ENCODE results near the gene IP6K3. TPM values are rescaled to one million over a fixed set of nuclear protein-coding genes. Genes with fewer than 3 reads are reported as not detected.

The IP6K3 gene
- total RNA-seq, 1 donor from 2014 or later: 2.9 TPM

- Mint-ChIP-seq H3K27me3 (ENCODE audit: insufficient read depth, low read depth) (peaks cover 14% of the 10 kb centered on the region), H3K36me3 (no peaks in the 10 kb centered on the region), H3K4me1 (no peaks in the 10 kb centered on the region), H3K4me3 (no peak overlapping the region), H3K9me3 (no peaks in the 10 kb centered on the region), H3K27ac (no peak overlapping the region)
- Histone ChIP-seq H3K79me2 (ENCODE audit: low read depth) (no peaks in the 10 kb centered on the region), H4K20me1 (ENCODE audit: low read depth) (no peaks in the 10 kb centered on the region), H3K4me2 (no peak overlapping the region), H2AFZ (replicated peaks) (no peak overlapping the region), H3K27me3 (no peaks in the 10 kb centered on the region), H3K4me1 (no peaks in the 10 kb centered on the region), H3K36me3 (no peaks in the 10 kb centered on the region), H3K9ac (no peak overlapping the region), H3K4me3 (no peak overlapping the region), H3F3A (ENCODE audit: low read depth) (no peaks in the 10 kb centered on the region), H3K9me3 (ENCODE audit: low read depth) (no peaks in the 10 kb centered on the region), H3K27ac (no peak overlapping the region)
- TF ChIP-seq EZH2phosphoT487 (IDR thresholded peaks at IDR 0.05) (no peak), EZH2 (IDR thresholded peaks at IDR 0.05) (no peak)
- TF ChIP-seq, protein P1, sequence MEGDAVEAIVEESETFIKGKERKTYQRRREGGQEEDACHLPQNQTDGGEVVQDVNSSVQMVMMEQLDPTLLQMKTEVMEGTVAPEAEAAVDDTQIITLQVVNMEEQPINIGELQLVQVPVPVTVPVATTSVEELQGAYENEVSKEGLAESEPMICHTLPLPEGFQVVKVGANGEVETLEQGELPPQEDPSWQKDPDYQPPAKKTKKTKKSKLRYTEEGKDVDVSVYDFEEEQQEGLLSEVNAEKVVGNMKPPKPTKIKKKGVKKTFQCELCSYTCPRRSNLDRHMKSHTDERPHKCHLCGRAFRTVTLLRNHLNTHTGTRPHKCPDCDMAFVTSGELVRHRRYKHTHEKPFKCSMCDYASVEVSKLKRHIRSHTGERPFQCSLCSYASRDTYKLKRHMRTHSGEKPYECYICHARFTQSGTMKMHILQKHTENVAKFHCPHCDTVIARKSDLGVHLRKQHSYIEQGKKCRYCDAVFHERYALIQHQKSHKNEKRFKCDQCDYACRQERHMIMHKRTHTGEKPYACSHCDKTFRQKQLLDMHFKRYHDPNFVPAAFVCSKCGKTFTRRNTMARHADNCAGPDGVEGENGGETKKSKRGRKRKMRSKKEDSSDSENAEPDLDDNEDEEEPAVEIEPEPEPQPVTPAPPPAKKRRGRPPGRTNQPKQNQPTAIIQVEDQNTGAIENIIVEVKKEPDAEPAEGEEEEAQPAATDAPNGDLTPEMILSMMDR (IDR thresholded peaks at IDR 0.05): no peak
- DNase-seq (ENCODE audit: low spot score): no peak
These were observed 66.9 kb downstream of the IP6K3 start for GRCh38 chr6:33679761-33680160.

- no peak overlapping the region for H3K4me2 ChIP-seq
- H3K79me2 ChIP-seq (ENCODE audit: low read depth): no peaks in the 10 kb centered on the region
- Mint-ChIP-seq H3K36me3 (no peaks in the 10 kb centered on the region), H3K9me3 (no peaks in the 10 kb centered on the region), H3K27me3 (ENCODE audit: insufficient read depth, low read depth) (peaks cover 15% of the 10 kb centered on the region), H3K4me3 (no peak overlapping the region), H3K4me1 (peaks cover 5% of the 10 kb centered on the region), H3K27ac (peak overlapping the region; percentile 25)
- no peak overlapping the region for H3K9ac ChIP-seq
- no peak overlapping the region for H2AFZ ChIP-seq (replicated peaks)
- H3K4me3 ChIP-seq: no peak overlapping the region
- no peaks in the 10 kb centered on the region for H3K9me3 ChIP-seq (ENCODE audit: low read depth)
- H3K27me3 ChIP-seq: no peaks in the 10 kb centered on the region
- TF ChIP-seq EZH2phosphoT487 (IDR thresholded peaks at IDR 0.05): no peak
- TF ChIP-seq, protein P1 (IDR thresholded peaks at IDR 0.05): no peak
- no peak for TF ChIP-seq EZH2 (IDR thresholded peaks at IDR 0.05)
- H3K36me3 ChIP-seq: no peaks in the 10 kb centered on the region
- H3K27ac ChIP-seq: no peak overlapping the region
- DNase-seq (ENCODE audit: low spot score): no peak
- H3F3A ChIP-seq (ENCODE audit: low read depth): peaks cover 3% of the 10 kb centered on the region
- H3K4me1 ChIP-seq: peaks cover 6% of the 10 kb centered on the region
- no peaks in the 10 kb centered on the region for H4K20me1 ChIP-seq (ENCODE audit: low read depth)
These were observed 67.7 kb downstream of the IP6K3 start for GRCh38 chr6:33678932-33679490.

GRCh38 chr6:33678233-33678931, 68.3 kb downstream of the IP6K3 start:
- Mint-ChIP-seq H3K27me3 (ENCODE audit: insufficient read depth, low read depth) (peaks cover 15% of the 10 kb centered on the region), H3K36me3 (no peaks in the 10 kb centered on the region), H3K4me3 (no peak overlapping the region), H3K9me3 (no peaks in the 10 kb centered on the region), H3K4me1 (peaks cover 11% of the 10 kb centered on the region), H3K27ac (peak overlapping the region; percentile 11)
- Histone ChIP-seq H3F3A (ENCODE audit: low read depth) (peaks cover 7% of the 10 kb centered on the region), H3K9me3 (ENCODE audit: low read depth) (no peaks in the 10 kb centered on the region), H3K4me3 (no peak overlapping the region), H3K4me2 (no peak overlapping the region), H2AFZ (replicated peaks) (no peak overlapping the region), H3K27me3 (no peaks in the 10 kb centered on the region), H3K4me1 (peaks cover 12% of the 10 kb centered on the region), H3K36me3 (no peaks in the 10 kb centered on the region), H4K20me1 (ENCODE audit: low read depth) (no peaks in the 10 kb centered on the region), H3K9ac (no peak overlapping the region), H3K27ac (no peak overlapping the region), H3K79me2 (ENCODE audit: low read depth) (no peaks in the 10 kb centered on the region)
- DNase-seq (ENCODE audit: low spot score): no peak
- TF ChIP-seq EZH2 (IDR thresholded peaks at IDR 0.05): no peak

DNA sequence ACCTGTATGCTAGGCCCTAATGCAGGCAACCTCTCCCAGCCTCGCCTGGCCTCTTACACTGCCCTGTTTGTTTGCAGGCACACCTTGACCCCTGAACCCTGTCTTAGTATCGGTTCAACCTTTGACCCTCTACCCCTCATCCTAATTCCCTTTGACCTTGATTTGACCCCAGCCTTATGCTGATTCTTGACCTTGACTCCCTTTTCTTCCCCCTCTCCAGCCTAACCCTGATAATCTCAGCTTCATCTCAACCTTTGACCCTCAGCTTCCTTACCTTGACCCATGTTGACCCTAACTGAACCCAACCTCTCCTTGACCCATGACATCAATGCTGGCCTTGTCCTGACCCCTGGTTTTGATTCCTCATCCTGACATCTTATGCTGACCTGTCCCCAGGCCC, 69.0 kb downstream of the IP6K3 start:
- H2AFZ ChIP-seq (replicated peaks): no peak overlapping the region
- TF ChIP-seq EZH2phosphoT487 (IDR thresholded peaks at IDR 0.05): no peak
- TF ChIP-seq, protein P1 (IDR thresholded peaks at IDR 0.05): no peak
- TF ChIP-seq EZH2 (IDR thresholded peaks at IDR 0.05): no peak

More for the DNA sequence above, 69.0 kb downstream of the IP6K3 start:
- Histone ChIP-seq H3K9me3 (ENCODE audit: low read depth) (no peaks in the 10 kb centered on the region), H3K27ac (no peak overlapping the region), H3K4me2 (no peak overlapping the region), H4K20me1 (ENCODE audit: low read depth) (no peaks in the 10 kb centered on the region), H3K9ac (no peak overlapping the region), H3K36me3 (no peaks in the 10 kb centered on the region), H3F3A (ENCODE audit: low read depth) (peaks cover 7% of the 10 kb centered on the region), H3K4me1 (peaks cover 16% of the 10 kb centered on the region), H3K4me3 (no peak overlapping the region), H3K27me3 (no peaks in the 10 kb centered on the region), H3K79me2 (ENCODE audit: low read depth) (no peaks in the 10 kb centered on the region)
- H3K27ac Mint-ChIP-seq: peak overlapping the region; percentile 11
- H3K4me1 Mint-ChIP-seq: peaks cover 17% of the 10 kb centered on the region
- no peak for DNase-seq (ENCODE audit: low spot score)
- H3K27me3 Mint-ChIP-seq (ENCODE audit: insufficient read depth, low read depth): peaks cover 15% of the 10 kb centered on the region
- no peaks in the 10 kb centered on the region for H3K36me3 Mint-ChIP-seq
- H3K4me3 Mint-ChIP-seq: peak overlapping the region; percentile 33
- H3K9me3 Mint-ChIP-seq: no peaks in the 10 kb centered on the region

Measured in neural progenitor cell (in vitro differentiated cells).